K562 (cell line): ENCODE measurements around the gene WDR1. TPM values are rescaled to one million over a fixed set of nuclear protein-coding genes. Genes with fewer than 3 reads are reported as not detected.
A peak's percentile ranks its signal among the peaks of the same experiment; 100 is the strongest.

Experiments used
- ATAC-seq: fragments of 200-7000 bp; cut with Tn5 transposase; 3 replicates; pipeline ENCODE4 v1.9.1; 2020; ENCODE audit warnings: moderate library complexity
- BruUV-seq: library from RNA; stranded (reverse); fragments of 400-500 nt; replicated peaks from 2 replicates; lab custom pipeline; 2021; lab: Mats Ljungman, UMichigan
- CTCF ChIA-PET: fragments of 300-600 bp; formaldehyde crosslinking; extraction: SDS; loops from one replicate; lab custom pipeline; 2021; ENCODE audit warnings: low intra/inter-chr PET ratio; lab: Yijun Ruan, JAX
- POLR2A ChIA-PET: fragments of 300-600, 350-650 bp; sonication (Branson Sonifier 250); formaldehyde crosslinking; extraction: SDS; loops from one replicate; lab custom pipeline; 2021; ENCODE audit warnings: antibody characterized with exemption, inconsistent platforms; lab: Yijun Ruan, JAX
- DNase-seq, 4 experiments: peaks; one replicate each; pipeline versions ENCODE4 v3.0.0 to v3.0.0-alpha.2; 2011 to 2018; ENCODE audit warnings: low spot score in 3 of 4, mixed read lengths in 3 of 4; ENCODE audit errors: extremely low read depth in 1 of 4
- FAIRE-seq: peaks from 2 replicates; lab custom pipeline; 2011; peaks lifted over from hg19 to GRCh38; lab: Jason Lieb, UNC
- H2AFZ ChIP-seq: 2 replicates; pipeline ENCODE4 v1.6.0; 2011; ENCODE audit warnings: low read depth, low read length, control low read depth, inconsistent platforms
- H3K27ac ChIP-seq: fragments of 200-600 bp; 3 replicates; pipeline ENCODE4 v1.8.0; 2011; ENCODE audit warnings: low read depth, mild to moderate bottlenecking, control low read depth, inconsistent platforms, low read length, moderate library complexity, mixed read lengths; ENCODE audit errors: extremely low read depth
- H3K27me3 ChIP-seq, 2 experiments: fragments of 300-600 bp in 1 of 2; 2 replicates in 1 of 2; 3 replicates in 1 of 2; pipeline versions ENCODE4 v1.6.0 to v1.8.0; 2011; ENCODE audit warnings: inconsistent platforms in 2 of 2, low read length in 2 of 2, mild to moderate bottlenecking in 1 of 2, mixed read lengths in 1 of 2, moderate library complexity in 1 of 2; ENCODE audit not compliant: control insufficient read depth in 2 of 2, insufficient read depth in 2 of 2
- H3K36me3 ChIP-seq: fragments of 300-600 bp; 3 replicates; pipeline ENCODE4 v1.8.0; 2011; ENCODE audit warnings: mild to moderate bottlenecking, low read length, inconsistent platforms; ENCODE audit not compliant: control insufficient read depth, insufficient read depth
- H3K4me1 ChIP-seq, 2 experiments: fragments of 200-600 bp in 1 of 2; replicated peaks in 1 of 2; 2 replicates in 1 of 2; 3 replicates in 1 of 2; pipeline versions ENCODE4 v1.5.1 to v1.8.0; 2011; ENCODE audit warnings: inconsistent platforms in 2 of 2, low read length in 2 of 2, mild to moderate bottlenecking in 1 of 2, mixed read lengths in 1 of 2, moderate library complexity in 1 of 2; ENCODE audit not compliant: control insufficient read depth in 2 of 2, insufficient read depth in 2 of 2
- H3K4me2 ChIP-seq: 2 replicates; pipeline ENCODE4 v1.6.1; 2011; ENCODE audit warnings: low read length, control low read depth, inconsistent platforms, mixed read lengths; ENCODE audit not compliant: insufficient read depth
- H3K4me3 ChIP-seq: fragments of 200-600 bp; sonication (generic), shearing (Covaris generic); 2 replicates; pipeline ENCODE4 v1.5.1; 2016; ENCODE audit warnings: control low read depth, inconsistent platforms
- H3K79me2 ChIP-seq: fragments of 200-600 bp; 3 replicates; pipeline ENCODE4 v1.8.0; 2011; ENCODE audit warnings: low read length, inconsistent platforms; ENCODE audit not compliant: control insufficient read depth, insufficient read depth
- H3K9ac ChIP-seq, 2 experiments: 2 replicates each; pipeline versions ENCODE4 v1.6.0 to v1.6.1; 2011; ENCODE audit warnings: low read depth in 2 of 2, low read length in 2 of 2, control low read depth in 1 of 2, inconsistent platforms in 1 of 2, mild to moderate bottlenecking in 1 of 2, mixed read lengths in 1 of 2; ENCODE audit not compliant: insufficient read depth in 1 of 2
- H3K9me1 ChIP-seq: one replicate; pipeline ENCODE4 v1.6.0; 2011; ENCODE audit warnings: inconsistent platforms, mild to moderate bottlenecking, low read length, moderate library complexity; ENCODE audit not compliant: control insufficient read depth, insufficient read depth
- H3K9me3 ChIP-seq: replicated peaks from 2 replicates; pipeline ENCODE4 v1.5.1; 2011; ENCODE audit warnings: low read depth, low read length, inconsistent platforms; ENCODE audit not compliant: control insufficient read depth, insufficient read depth
- H4K20me1 ChIP-seq: replicated peaks from 2 replicates; pipeline ENCODE4 v1.6.1; 2011; ENCODE audit warnings: low read length, inconsistent platforms, mixed read lengths; ENCODE audit not compliant: control insufficient read depth, insufficient read depth
- POLR2G ChIP-seq: fragments of 200-400 bp; formaldehyde crosslinking; IDR thresholded peaks from 2 replicates; pipeline ENCODE4 v1.6.1; 2017; ENCODE audit warnings: low read depth, mild to moderate bottlenecking, antibody characterized with exemption, low read length, moderate library complexity
- ZNF639 ChIP-seq, 2 experiments: fragments of 200-800 bp in 1 of 2; sonication (Bioruptor generic) in 1 of 2; sonication (generic) in 1 of 2; formaldehyde crosslinking in 1 of 2; IDR thresholded peaks in 1 of 2; conservative IDR thresholded peaks in 1 of 2; 2 replicates each; pipeline versions ENCODE4 v1.5.0 to v1.6.1; 2016 to 2020; ENCODE audit warnings: missing compliant biosample characterization in 1 of 2, missing genetic modification characterization in 1 of 2, missing genetic modification reagents in 1 of 2
- WGBS: fragments of 100-300 bp; shearing (Covaris generic); methylation state at CpG from one replicate; pipeline ENCODE4 v1.1.6; 2016; ENCODE audit warnings: low coverage, mixed read lengths; ENCODE audit not compliant: insufficient coverage; ENCODE audit errors: missing lambda C conversion rate; 5-methylcytosine and 5-hydroxymethylcytosine counted together
- in situ Hi-C: fragments of 300-500 bp; cut with MboI; formaldehyde crosslinking; loops from 4 replicates; pipeline ENCODE4 v1.15.0; 2018; ENCODE audit warnings: inconsistent platforms, mixed read lengths
- intact Hi-C: fragments of 100-400 bp; cut with micrococcal nuclease; formaldehyde crosslinking; loops from 2 replicates; pipeline ENCODE4 v1.14.2; 2022
- polyA plus RNA-seq, 8 experiments: library from polyadenylated mRNA; depleted of rRNA in 4 of 8; stranded (reverse) in 5 of 8; unstranded in 3 of 8; fragments of >200 nt; fragmentation: Nextera tagmentation in 2 of 8; fragmentation: Illumina TruSeq in 1 of 8; extraction: Ambion mirVana in 2 of 8; extraction: Trizol in 1 of 8; gene quantifications; 2 replicates each; pipeline versions ENCODE4 v1.2.1 to v1.2.3, GENCODE V29; 2011 to 2014; ENCODE audit warnings: inconsistent platforms in 1 of 8, missing spikeins in 1 of 8
- total RNA-seq, 7 experiments: library from RNA; depleted of rRNA in 6 of 7; stranded (reverse); fragments of >200 nt in 6 of 7; fragmentation: Illumina TruSeq in 2 of 7; extraction: Trizol in 2 of 7; gene quantifications; 2 replicates each; pipeline versions ENCODE4 v1.2.1 to v1.2.3, GENCODE V29; 2011 to 2021; ENCODE audit warnings: low replicate concordance in 1 of 7

Gene WDR1
- total and polyA plus RNA-seq, 9 of the 15 experiments (the other 6 are each of a cell fraction or from before 2014, with no cell fraction given), result 16.1 to 213 (median 125) TPM

- peaks cover 0 to 1% of the 10 kb centered on the region in 2 experiments; a peak in 1 of 5 replicates for H3K4me1 ChIP-seq
- H3K9me1 ChIP-seq, result peaks cover 4% of the 10 kb centered on the region
- ATAC-seq, result no peak
- 0 out of 4 replicates have a peak overlapping the region, but pooled peaks of 1 of the 2 experiments have one; percentile 26 for H3K9ac ChIP-seq
- in situ Hi-C loops, result no loop called here
- H3K9me3 ChIP-seq, result no peaks in the 10 kb centered on the region
- WGBS, result 96% methylated on average over 19 of the region's 20 CpGs
- ChIA-PET CTCF (no interaction called here), POLR2A (no interaction called here)
- no peaks in the 10 kb centered on the region for H3K79me2 ChIP-seq
- no peak for DNase-seq
- H3K4me3 ChIP-seq, result no peak overlapping the region
- H2AFZ ChIP-seq, result no peak overlapping the region
- H4K20me1 ChIP-seq, result peaks cover 3% of the 10 kb centered on the region; the same call in 1 of the 2 replicates
- H3K27me3 ChIP-seq, result no peaks in the 10 kb centered on the region
- H3K4me2 ChIP-seq, result no peak overlapping the region
- peaks cover 99% of the 10 kb centered on the region; the same call in 2 of the 3 replicates for H3K36me3 ChIP-seq
- intact Hi-C loops, result no loop called here
- no TSS peak for BruUV-seq
- TF ChIP-seq ZNF639 (CRISPR knock-in tag; conservative IDR thresholded peaks at IDR 0.05 in 1 of 2, IDR thresholded peaks at IDR 0.05 in 1 of 2) (no peak), POLR2G (0 out of 2 replicates have a peak, but pooled peaks have one; percentile 4)
- FAIRE-seq, result peak; percentile 6
- no peak overlapping the region for H3K27ac ChIP-seq
Observed at GRCh38 chr4:10082459-10083272, 33.9 kb downstream of the WDR1 start.
